OCI-LY1 (cell line): ENCODE data around the gene TRIO.

Experiments used
- H2AFZ ChIP-seq: fragments of 200-600 bp; sonication (generic), shearing (Covaris generic); 2 replicates; pipeline ENCODE4 v1.6.0; 2014; ENCODE audit warnings: antibody characterized with exemption, mild to moderate bottlenecking, low read length
- H3F3A ChIP-seq: fragments of 200-600 bp; sonication (generic), shearing (Covaris generic); 2 replicates; pipeline ENCODE4 v1.6.0; 2014; ENCODE audit warnings: mild to moderate bottlenecking, antibody characterized with exemption, low read length, moderate library complexity; ENCODE audit not compliant: insufficient read depth
- H3K27ac ChIP-seq: fragments of 200-600 bp; sonication (generic); 2 replicates; pipeline ENCODE4 v1.5.1; 2014; ENCODE audit warnings: low read length, mixed run types, mild to moderate bottlenecking, low read depth; ENCODE audit not compliant: poor library complexity, severe bottlenecking
- H3K27me3 ChIP-seq: fragments of 200-600 bp; sonication (generic); 2 replicates; pipeline ENCODE4 v1.6.0; 2014; ENCODE audit warnings: antibody characterized with exemption, mild to moderate bottlenecking, low read length, moderate library complexity; ENCODE audit not compliant: insufficient read depth
- H3K36me3 ChIP-seq: fragments of 200-600 bp; sonication (generic); 2 replicates; pipeline ENCODE4 v1.6.1; 2014; ENCODE audit warnings: mild to moderate bottlenecking, antibody characterized with exemption, low read length, moderate library complexity, mixed read lengths; ENCODE audit not compliant: insufficient read depth
- H3K4me1 ChIP-seq: fragments of 200-600 bp; sonication (generic); 2 replicates; pipeline ENCODE4 v1.5.1; 2014; ENCODE audit warnings: mild to moderate bottlenecking, low read length, moderate library complexity; ENCODE audit not compliant: insufficient read depth, severe bottlenecking
- H3K4me2 ChIP-seq: fragments of 200-600 bp; sonication (generic), shearing (Covaris generic); 2 replicates; pipeline ENCODE4 v1.6.1; 2014; ENCODE audit warnings: low read length
- H3K4me3 ChIP-seq: fragments of 200-600 bp; sonication (generic); 2 replicates; pipeline ENCODE4 v1.5.1; 2014; ENCODE audit warnings: low read length, low read depth, mild to moderate bottlenecking, mixed read lengths; ENCODE audit not compliant: poor library complexity, severe bottlenecking
- H3K79me2 ChIP-seq: fragments of 200-600 bp; shearing (Covaris generic); 2 replicates; pipeline ENCODE4 v1.6.1; 2016; ENCODE audit warnings: mixed run types, low read length, mixed read lengths; ENCODE audit not compliant: insufficient read depth
- H3K9ac ChIP-seq: fragments of 200-600 bp; sonication (generic), shearing (Covaris generic); 2 replicates; pipeline ENCODE4 v1.6.1; 2014; ENCODE audit warnings: mild to moderate bottlenecking, low read length, mixed read lengths
- H3K9me2 ChIP-seq: fragments of 200-600 bp; sonication (generic), shearing (Covaris generic); 2 replicates; pipeline ENCODE4 v1.6.1; 2014; ENCODE audit warnings: low read depth, mild to moderate bottlenecking, low read length, mixed read lengths
- H3K9me3 ChIP-seq: fragments of 200-600 bp; shearing (Covaris generic); 2 replicates; pipeline ENCODE4 v1.6.1; 2014; ENCODE audit warnings: low read length, mixed read lengths
- H4K20me1 ChIP-seq: fragments of 200-600 bp; sonication (generic), shearing (Covaris generic); 2 replicates; pipeline ENCODE4 v1.6.0; 2016; ENCODE audit warnings: mild to moderate bottlenecking, low read length; ENCODE audit not compliant: insufficient read depth
- CTCF ChIP-seq: fragments of 200-600 bp; sonication (generic), shearing (Covaris generic); IDR thresholded peaks from 2 replicates; pipeline ENCODE4 v1.5.1; 2017; ENCODE audit warnings: mild to moderate bottlenecking, antibody characterized with exemption, low read length, moderate library complexity, mixed read lengths
- EZH2 ChIP-seq: fragments of 200-600 bp; sonication (generic), shearing (Covaris generic); IDR thresholded peaks from 2 replicates; pipeline ENCODE4 v1.8.0; 2017; ENCODE audit warnings: borderline replicate concordance, mixed run types, mild to moderate bottlenecking, antibody characterized with exemption, low read length, moderate library complexity, mixed read lengths

TRIO gene

GRCh38 chr5:14185326-14186058, 42.4 kb downstream of the TRIO start:
- TF ChIP-seq EZH2 (no peak), CTCF (no peak)
- Histone ChIP-seq H3K36me3 (no peaks in the 10 kb centered on the region), H3K4me3 (no peak overlapping the region), H3K4me1 (no peaks in the 10 kb centered on the region), H3K27ac (no peak overlapping the region), H2AFZ (no peak overlapping the region), H3F3A (no peaks in the 10 kb centered on the region), H3K9me2 (no peaks in the 10 kb centered on the region), H4K20me1 (no peaks in the 10 kb centered on the region), H3K4me2 (no peak overlapping the region), H3K79me2 (no peaks in the 10 kb centered on the region), H3K9me3 (no peaks in the 10 kb centered on the region), H3K27me3 (no peaks in the 10 kb centered on the region; the same call in 1 of the 2 replicates), H3K9ac (no peak overlapping the region)

- H3K9me2 ChIP-seq: no peaks in the 10 kb centered on the region
- H3K4me2 ChIP-seq: no peak overlapping the region
- no peak overlapping the region for H3K4me3 ChIP-seq
- H3K9me3 ChIP-seq: no peaks in the 10 kb centered on the region
- H4K20me1 ChIP-seq: no peaks in the 10 kb centered on the region
- H3K79me2 ChIP-seq: no peaks in the 10 kb centered on the region
- H3K4me1 ChIP-seq: no peaks in the 10 kb centered on the region
- H3K27ac ChIP-seq: no peak overlapping the region
- no peak overlapping the region for H2AFZ ChIP-seq
- no peaks in the 10 kb centered on the region for H3F3A ChIP-seq
- H3K36me3 ChIP-seq: no peaks in the 10 kb centered on the region
- no peak overlapping the region for H3K9ac ChIP-seq
- no peaks in the 10 kb centered on the region; the same call in 1 of the 2 replicates for H3K27me3 ChIP-seq
- TF ChIP-seq CTCF (no peak), EZH2 (no peak)
Measured at GRCh38 chr5:14186059-14186830, 43.1 kb downstream of the TRIO start.

DNA sequence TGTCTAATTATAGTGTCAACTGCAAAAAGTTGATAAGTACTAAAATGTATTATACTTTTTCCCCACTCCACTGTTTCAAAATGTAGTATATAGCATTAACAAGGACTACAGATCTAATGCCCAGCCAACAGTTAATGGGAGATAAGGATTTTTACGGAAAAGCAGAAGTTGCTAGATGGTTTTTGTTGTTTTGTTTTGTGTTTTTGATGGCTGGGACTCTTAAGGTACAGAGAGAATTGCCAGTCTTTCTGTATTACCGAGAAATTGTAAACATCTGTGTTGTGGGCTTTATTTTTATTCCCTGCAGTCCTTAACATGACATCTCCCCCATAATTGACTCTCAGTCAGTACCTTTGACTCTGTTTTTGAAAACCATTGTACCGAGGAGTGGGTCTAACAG, 44.0 kb downstream of the TRIO start:
- H3K9me2 ChIP-seq: no peaks in the 10 kb centered on the region
- H2AFZ ChIP-seq: no peak overlapping the region
- H4K20me1 ChIP-seq: no peaks in the 10 kb centered on the region
- H3K4me1 ChIP-seq: no peaks in the 10 kb centered on the region
- TF ChIP-seq CTCF (no peak), EZH2 (no peak)
- H3K79me2 ChIP-seq: no peaks in the 10 kb centered on the region
- H3K9me3 ChIP-seq: no peaks in the 10 kb centered on the region
- no peak overlapping the region for H3K4me2 ChIP-seq
- H3K27ac ChIP-seq: no peak overlapping the region
- no peaks in the 10 kb centered on the region; the same call in 1 of the 2 replicates for H3K27me3 ChIP-seq
- H3F3A ChIP-seq: no peaks in the 10 kb centered on the region
- no peak overlapping the region for H3K4me3 ChIP-seq
- no peak overlapping the region for H3K9ac ChIP-seq
- H3K36me3 ChIP-seq: no peaks in the 10 kb centered on the region
